H1 (cell line): ENCODE data around the gene SHTN1. TPM values are rescaled to one million over a fixed set of nuclear protein-coding genes. Genes with fewer than 3 reads are reported as not detected.

Experiments used
- CEBPB ChIP-seq: IDR thresholded peaks from 2 replicates; pipeline ENCODE4 v1.6.1; 2012; ENCODE audit warnings: low read depth, low read length
- EZH2 ChIP-seq: fragments of 200-600 bp; sonication (generic); IDR thresholded peaks from 2 replicates; pipeline ENCODE4 v1.7.1; 2012; ENCODE audit warnings: low read depth, mild to moderate bottlenecking, moderate library complexity, low read length, inconsistent platforms; ENCODE audit not compliant: severe bottlenecking
- PHF8 ChIP-seq: fragments of 200-600 bp; sonication (generic); conservative IDR thresholded peaks from 2 replicates; pipeline ENCODE4 v1.7.1; 2012; ENCODE audit warnings: low read depth, mild to moderate bottlenecking, inconsistent platforms, low read length, moderate library complexity
- RBBP5 ChIP-seq: IDR thresholded peaks from 2 replicates; pipeline ENCODE4 v1.7.1; 2012; ENCODE audit warnings: low read depth, mild to moderate bottlenecking, inconsistent platforms, low read length, moderate library complexity, borderline replicate concordance
- RFX5 ChIP-seq: IDR thresholded peaks from 2 replicates; pipeline ENCODE4 v1.6.1; 2011; ENCODE audit warnings: low read depth, low read length, improper control_type of control experiment, borderline replicate concordance
- TAF7 ChIP-seq: optimal IDR thresholded peaks from 2 replicates; pipeline ENCODE3; 2011; ENCODE audit warnings: low read depth, mild to moderate bottlenecking, inconsistent platforms, low read length, moderate library complexity, borderline replicate concordance
- polyA plus RNA-seq, 7 experiments: library from polyadenylated mRNA; depleted of rRNA in 3 of 7; stranded (reverse) in 5 of 7; unstranded in 2 of 7; fragments of >200 nt in 5 of 7; fragments of 200-250 nt in 2 of 7; gene quantifications; 1 replicate in 5 of 7; 2 replicates in 1 of 7; 4 replicates in 1 of 7; pipeline versions ENCODE4 v1.2.1 to v1.2.3, GENCODE V29; 2011 to 2013; ENCODE audit warnings: missing spikeins in 2 of 7, mixed read lengths in 2 of 7
- total RNA-seq: library from RNA; stranded (reverse); fragmentation: NEBNext Ultra II Directional; extraction: Animal tissue kit (Norgen Biotek cat#: 25700); gene quantifications from 2 replicates; pipeline ENCODE4 v1.2.1, GENCODE V29; 2021

The SHTN1 gene
- total and polyA plus RNA-seq, 2 of the 8 experiments (the other 6 are each of a cell fraction or from before 2014, with no cell fraction given) = 3.3 to 12.7 TPM

DNA sequence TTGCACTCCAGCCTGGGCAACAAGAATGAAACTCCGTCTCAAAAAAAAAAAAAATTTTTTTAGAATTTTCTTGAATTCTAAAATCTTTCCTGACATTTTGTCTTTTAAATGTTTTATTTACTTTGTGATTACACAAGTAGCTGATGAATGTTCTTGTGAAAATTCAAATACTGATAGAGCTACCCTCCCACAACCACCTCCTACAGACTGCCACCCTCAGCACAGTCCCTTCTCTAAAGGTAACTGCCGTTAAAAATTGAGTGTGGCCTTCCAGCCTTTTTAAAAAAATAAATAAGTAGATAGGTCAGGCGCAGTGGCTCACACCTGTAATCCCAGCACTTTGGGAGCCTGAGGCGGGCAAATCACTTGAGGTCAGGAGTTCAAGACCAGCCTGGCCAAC, 140.6 kb downstream of the SHTN1 start (continued):
- TF ChIP-seq TAF7 (no peak), RFX5 (no peak), EZH2 (no peak), RBBP5 (no peak), PHF8 (no peak), CEBPB (no peak)
